H1 (cell line): ENCODE measurements around the gene GADD45A. TPM values are rescaled to one million over a fixed set of nuclear protein-coding genes. Genes with fewer than 3 reads are reported as not detected.
A peak's percentile ranks its signal among the peaks of the same experiment; 100 is the strongest.

ENCODE experiments used
- CTCF ChIA-PET: fragments of 300-600 bp; sonication (Branson Sonifier 250); formaldehyde crosslinking; loops from one replicate; lab custom pipeline; 2021; ENCODE audit not compliant: partially characterized antibody; lab: Charles Lee
- POLR2A ChIA-PET: fragments of 300-600 bp; sonication (Branson Sonifier 250); formaldehyde crosslinking; loops from one replicate; lab custom pipeline; 2021; ENCODE audit warnings: inconsistent platforms; ENCODE audit not compliant: partially characterized antibody; lab: Charles Lee
- DNase-seq, 2 experiments: peaks; one replicate each; pipeline versions ENCODE4 v3.0.0 to v3.0.0-alpha.2; 2010 to 2022; ENCODE audit warnings: low spot score in 2 of 2, low read depth in 1 of 2, mixed read lengths in 1 of 2
- FAIRE-seq: peaks from 2 replicates; lab custom pipeline; 2011; peaks lifted over from hg19 to GRCh38; lab: Jason Lieb, UNC
- H2AFZ ChIP-seq: 2 replicates; pipeline ENCODE4 v1.8.1; 2012; ENCODE audit warnings: low read length, inconsistent platforms
- H2AK5ac ChIP-seq: 2 replicates; pipeline ENCODE4 v1.6.1; 2013; ENCODE audit warnings: low read depth, low read length
- H2BK120ac ChIP-seq: replicated peaks from 2 replicates; pipeline ENCODE3; 2013; ENCODE audit warnings: low read depth, low read length, inconsistent platforms
- H2BK12ac ChIP-seq: 2 replicates; pipeline ENCODE4 v1.6.1; 2013; ENCODE audit warnings: low read depth, low read length
- H2BK15ac ChIP-seq: 2 replicates; pipeline ENCODE4 v1.6.1; 2013; ENCODE audit warnings: low read length
- H2BK20ac ChIP-seq: 2 replicates; pipeline ENCODE4 v1.6.1; 2013; ENCODE audit warnings: low read length
- H2BK5ac ChIP-seq: 2 replicates; pipeline ENCODE4 v1.6.1; 2013; ENCODE audit warnings: low read depth, low read length
- H3K14ac ChIP-seq: 2 replicates; pipeline ENCODE4 v1.6.1; 2013; ENCODE audit warnings: inconsistent platforms; ENCODE audit not compliant: insufficient read length
- H3K18ac ChIP-seq: 2 replicates; pipeline ENCODE4 v1.6.1; 2013; ENCODE audit warnings: low read length; ENCODE audit errors: extremely low read depth
- H3K23ac ChIP-seq: 2 replicates; pipeline ENCODE4 v1.6.1; 2013; ENCODE audit warnings: inconsistent platforms; ENCODE audit not compliant: insufficient read length
- H3K23me2 ChIP-seq: 2 replicates; pipeline ENCODE4 v1.6.1; 2013; ENCODE audit warnings: low read depth, low read length
- H3K27ac ChIP-seq: 2 replicates; pipeline ENCODE4 v1.6.1; 2011; ENCODE audit warnings: low read depth, low read length, inconsistent platforms
- H3K27me3 ChIP-seq, 4 experiments: replicated peaks in 1 of 4; 1 replicate in 1 of 4; 2 replicates in 3 of 4; pipeline versions ENCODE4 v1.6.1 to v1.8.1; 2011 to 2013; ENCODE audit warnings: low read length in 3 of 4, mild to moderate bottlenecking in 3 of 4, inconsistent platforms in 2 of 4, mixed read lengths in 2 of 4, moderate library complexity in 1 of 4; ENCODE audit not compliant: control insufficient read depth in 3 of 4, insufficient read depth in 3 of 4; ENCODE audit errors: extremely low read depth in 1 of 4
- H3K36me3 ChIP-seq, 4 experiments: 2 replicates each; pipeline versions ENCODE4 v1.6.1 to v1.8.1; 2011 to 2013; ENCODE audit warnings: mild to moderate bottlenecking in 4 of 4, low read length in 3 of 4, moderate library complexity in 2 of 4, control low read depth in 1 of 4, inconsistent platforms in 1 of 4; ENCODE audit not compliant: insufficient read depth in 4 of 4, control insufficient read depth in 2 of 4
- H3K4ac ChIP-seq: replicated peaks from 2 replicates; pipeline ENCODE3; 2013; ENCODE audit warnings: low read length, low read depth, mixed read lengths, inconsistent platforms; ENCODE audit not compliant: insufficient read length
- H3K4me1 ChIP-seq, 4 experiments: replicated peaks in 1 of 4; 1 replicate in 1 of 4; 2 replicates in 3 of 4; pipeline versions ENCODE4 v1.6.1 to v1.8.1; 2011 to 2013; ENCODE audit warnings: low read length in 3 of 4, inconsistent platforms in 2 of 4, mixed read lengths in 1 of 4; ENCODE audit not compliant: insufficient read depth in 4 of 4, control insufficient read depth in 3 of 4
- H3K4me2 ChIP-seq, 2 experiments: 2 replicates each; pipeline versions ENCODE4 v1.6.1 to v1.8.1; 2011 to 2013; ENCODE audit warnings: low read depth in 2 of 2, low read length in 2 of 2, control low read depth in 1 of 2, inconsistent platforms in 1 of 2, mild to moderate bottlenecking in 1 of 2; ENCODE audit not compliant: insufficient read depth in 1 of 2
- H3K4me3 ChIP-seq, 4 experiments: fragments of 200-600, 300-600 bp in 1 of 4; sonication (generic), shearing (Covaris generic), sonication (Bioruptor Twin) in 1 of 4; 2 replicates each; pipeline versions ENCODE4 v1.5.1 to v1.8.1; 2011 to 2016; ENCODE audit warnings: low read length in 4 of 4, low read depth in 3 of 4, control low read depth in 2 of 4, inconsistent platforms in 2 of 4, mild to moderate bottlenecking in 2 of 4, mixed read lengths in 1 of 4, moderate library complexity in 1 of 4; ENCODE audit not compliant: insufficient read depth in 2 of 4; ENCODE audit errors: extremely low read depth in 1 of 4
- H3K56ac ChIP-seq: replicated peaks from 2 replicates; pipeline ENCODE3; 2013; ENCODE audit warnings: low read depth, mild to moderate bottlenecking, mixed read lengths, low read length, inconsistent platforms; ENCODE audit not compliant: insufficient read length
- H3K79me1 ChIP-seq: 2 replicates; pipeline ENCODE4 v1.6.1; 2013; ENCODE audit warnings: low read depth, low read length, control low read depth
- H3K79me2 ChIP-seq, 2 experiments: 2 replicates each; pipeline versions ENCODE4 v1.6.1 to v1.8.1; 2012 to 2013; ENCODE audit warnings: low read length in 2 of 2, mild to moderate bottlenecking in 2 of 2, inconsistent platforms in 1 of 2; ENCODE audit not compliant: insufficient read depth in 2 of 2, control insufficient read depth in 1 of 2
- H3K9ac ChIP-seq, 4 experiments: replicated peaks in 1 of 4; 1 replicate in 1 of 4; 2 replicates in 3 of 4; pipeline versions ENCODE4 v1.6.1 to v1.8.1; 2011 to 2013; ENCODE audit warnings: low read depth in 3 of 4, low read length in 3 of 4, control low read depth in 2 of 4, mild to moderate bottlenecking in 2 of 4, moderate library complexity in 2 of 4, inconsistent platforms in 1 of 4; ENCODE audit errors: extremely low read depth in 1 of 4
- H3K9me3 ChIP-seq, 2 experiments: 2 replicates each; pipeline versions ENCODE4 v1.6.1 to v1.8.1; 2012 to 2013; ENCODE audit warnings: mild to moderate bottlenecking in 2 of 2, moderate library complexity in 2 of 2, control low read depth in 1 of 2, inconsistent platforms in 1 of 2, low read depth in 1 of 2, low read length in 1 of 2, mixed read lengths in 1 of 2; ENCODE audit not compliant: insufficient read depth in 2 of 2
- H4K20me1 ChIP-seq, 2 experiments: replicated peaks in 1 of 2; 2 replicates each; pipeline versions ENCODE3 to v1.8.1; 2011 to 2013; ENCODE audit warnings: inconsistent platforms in 2 of 2, low read length in 2 of 2, mild to moderate bottlenecking in 1 of 2; ENCODE audit not compliant: insufficient read depth in 2 of 2, control insufficient read depth in 1 of 2
- H4K5ac ChIP-seq: 2 replicates; pipeline ENCODE4 v1.6.1; 2013; ENCODE audit warnings: low read length, low read depth, mixed read lengths, inconsistent platforms; ENCODE audit not compliant: insufficient read length
- H4K8ac ChIP-seq: 2 replicates; pipeline ENCODE4 v1.8.0; 2013; ENCODE audit warnings: mild to moderate bottlenecking, moderate library complexity, low read length, inconsistent platforms; ENCODE audit not compliant: insufficient read depth; ENCODE audit errors: extremely low read depth
- H4K91ac ChIP-seq: replicated peaks from 2 replicates; pipeline ENCODE3; 2013; ENCODE audit warnings: low read length, mixed read lengths, inconsistent platforms; ENCODE audit not compliant: insufficient read length
- ASH2L ChIP-seq: fragments of 200-600, 300-600 bp; sonication (generic); IDR thresholded peaks from one replicate; pipeline ENCODE4 v1.7.1; 2017; ENCODE audit warnings: low read length
- CBX8 ChIP-seq: fragments of 300-800, 300-1000 bp; sonication (generic); IDR thresholded peaks from 2 replicates; pipeline ENCODE4 v1.7.1; 2016; ENCODE audit warnings: low read depth, low read length, borderline replicate concordance
- CREB1 ChIP-seq: IDR thresholded peaks from 2 replicates; pipeline ENCODE4 v1.6.1; 2012; ENCODE audit warnings: inconsistent platforms
- EGR1 ChIP-seq: IDR thresholded peaks from 2 replicates; pipeline ENCODE4 v1.6.1; 2011; ENCODE audit warnings: low read depth, low read length, borderline replicate concordance
- KDM5A ChIP-seq: fragments of 200-600 bp; IDR thresholded peaks from 2 replicates; pipeline ENCODE4 v1.7.1; 2012; ENCODE audit warnings: mild to moderate bottlenecking, low read length, inconsistent platforms, mixed read lengths
- MAFK ChIP-seq: IDR thresholded peaks from 2 replicates; pipeline ENCODE4 v1.6.1; 2012; ENCODE audit warnings: low read depth, mild to moderate bottlenecking, improper control_type of control experiment, low read length
- MAX ChIP-seq: IDR thresholded peaks from 2 replicates; pipeline ENCODE4 v1.6.1; 2012; ENCODE audit warnings: inconsistent platforms
- PHF8 ChIP-seq: fragments of 200-600 bp; sonication (generic); conservative IDR thresholded peaks from 2 replicates; pipeline ENCODE4 v1.7.1; 2012; ENCODE audit warnings: low read depth, mild to moderate bottlenecking, inconsistent platforms, low read length, moderate library complexity
- POLR2A ChIP-seq, 2 experiments: IDR thresholded peaks; 1 replicate in 1 of 2; 2 replicates in 1 of 2; pipeline ENCODE4 v1.6.1; 2011; ENCODE audit warnings: low read depth in 2 of 2, low read length in 2 of 2, mild to moderate bottlenecking in 2 of 2; ENCODE audit errors: control extremely low read depth in 1 of 2
- POLR2AphosphoS5 ChIP-seq: IDR thresholded peaks from 2 replicates; pipeline ENCODE4 v1.6.1; 2011; ENCODE audit warnings: low read depth, low read length
- SIN3A ChIP-seq, 2 experiments: IDR thresholded peaks in 1 of 2; conservative IDR thresholded peaks in 1 of 2; 2 replicates each; pipeline ENCODE4 v1.6.1; 2011 to 2012; ENCODE audit warnings: low read length in 2 of 2, improper control_type of control experiment in 1 of 2, low read depth in 1 of 2, mild to moderate bottlenecking in 1 of 2
- WGBS, 2 experiments: shearing (Covaris generic) in 1 of 2; methylation state at CpG; one replicate each; pipeline versions ENCODE4 v1.1.6 to v1.1.7; 2013 to 2015; ENCODE audit warnings: low lambda C conversion rate in 2 of 2, mixed read lengths in 2 of 2, inconsistent platforms in 1 of 2, low coverage in 1 of 2, missing lambda C conversion rate in 1 of 2; ENCODE audit not compliant: insufficient replicate concordance in 2 of 2, insufficient coverage in 1 of 2, insufficient read length in 1 of 2; ENCODE audit errors: extremely low coverage in 1 of 2, missing lambda C conversion rate in 1 of 2; 5-methylcytosine and 5-hydroxymethylcytosine counted together
- polyA plus RNA-seq, 7 experiments: library from polyadenylated mRNA; depleted of rRNA in 3 of 7; stranded (reverse) in 5 of 7; unstranded in 2 of 7; fragments of >200 nt in 5 of 7; fragments of 200-250 nt in 2 of 7; gene quantifications; 1 replicate in 5 of 7; 2 replicates in 1 of 7; 4 replicates in 1 of 7; pipeline versions ENCODE4 v1.2.1 to v1.2.3, GENCODE V29; 2011 to 2013; ENCODE audit warnings: missing spikeins in 2 of 7, mixed read lengths in 2 of 7
- total RNA-seq: library from RNA; stranded (reverse); fragmentation: NEBNext Ultra II Directional; extraction: Animal tissue kit (Norgen Biotek cat#: 25700); gene quantifications from 2 replicates; pipeline ENCODE4 v1.2.1, GENCODE V29; 2021

The GADD45A gene
- total and polyA plus RNA-seq, 2 of the 8 experiments (the other 6 are each of a cell fraction or from before 2014, with no cell fraction given), result 7.6 to 15.6 TPM

DNA sequence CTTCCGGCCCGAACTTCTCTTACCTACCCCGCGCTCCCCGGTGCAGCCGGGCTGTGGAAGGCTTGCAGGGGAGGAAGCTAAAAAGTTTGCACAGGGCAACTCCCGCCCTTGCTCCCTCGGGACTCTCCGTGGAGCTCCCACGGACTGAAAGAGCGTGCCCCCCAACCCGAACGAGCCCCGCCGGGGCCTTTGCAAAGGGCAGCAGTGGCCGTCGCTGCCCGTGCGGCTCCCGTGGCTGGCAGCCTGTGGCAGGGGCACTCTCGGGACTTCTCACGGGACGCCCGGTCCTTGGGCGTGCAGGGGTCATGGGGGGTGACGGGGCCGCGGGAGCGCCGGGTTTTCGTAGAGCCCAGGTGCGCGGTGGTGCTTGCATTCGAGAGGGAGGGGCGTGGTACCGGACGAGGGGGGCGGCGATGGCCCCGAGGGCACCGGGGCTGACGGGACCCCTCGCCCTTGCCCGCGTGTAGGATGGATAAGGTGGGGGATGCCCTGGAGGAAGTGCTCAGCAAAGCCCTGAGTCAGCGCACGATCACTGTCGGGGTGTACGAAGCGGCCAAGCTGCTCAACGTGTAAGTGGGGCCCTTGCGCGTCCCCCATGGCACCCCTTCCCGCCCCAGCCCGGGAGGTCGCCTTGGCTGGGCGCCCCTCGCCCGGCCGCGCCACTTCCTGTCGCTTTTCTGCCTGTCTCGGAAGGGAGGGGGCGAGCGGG is 711 bp downstream of the GADD45A start:
- no peak overlapping the region for H2BK120ac ChIP-seq
- H2BK20ac ChIP-seq, result no peak overlapping the region
- WGBS, 2 experiments, result 1% methylated on average over 40 of the region's 65 CpGs; no CpG with 5 or more reads in 1 of the 2 experiments
- no peak overlapping the region for H3K14ac ChIP-seq
- H3K18ac ChIP-seq, result peak overlapping the region; percentile 89
- H2AFZ ChIP-seq, result no peak overlapping the region
- peaks cover 0 to 9% (median 5%) of the 10 kb centered on the region in 4 experiments; a peak in 5 of 7 replicates for H3K4me1 ChIP-seq
- no peak overlapping the region for H2AK5ac ChIP-seq
- H3K4me3 ChIP-seq, result peak overlapping the region; percentile 84 to 98 (median 90)
- H3K36me3 ChIP-seq, result peaks cover 0 to 22% (median 6%) of the 10 kb centered on the region in 4 experiments; a peak in 4 of 8 replicates
- POLR2A ChIA-PET, result interaction anchor here (0.8 to 4.7 kb wide), 31 partner anchors 10 to 755 kb away, joined by 3 to 34 read pairs (median 4); partner anchors contain the start of gene SERBP1
- peak overlapping the region; percentile 77 for H3K56ac ChIP-seq
- H4K8ac ChIP-seq, result peak overlapping the region; percentile 92
- no peak overlapping the region; the same call in 1 of the 2 replicates for H3K27ac ChIP-seq
- peak overlapping the region; percentile 81 to 83 for H3K4me2 ChIP-seq
- H3K9ac ChIP-seq, result peak overlapping the region; percentile 65 to 79 (median 73)
- H3K23ac ChIP-seq, result no peak overlapping the region
- FAIRE-seq (no peak), DNase-seq (peak in 1 of 2 experiments; percentile 66)
- no peak overlapping the region; the same call in 1 of the 2 replicates for H2BK15ac ChIP-seq
- peaks cover 6% of the 10 kb centered on the region; the same call in 1 of the 2 replicates for H3K23me2 ChIP-seq
- peak overlapping the region; percentile 70 for H4K91ac ChIP-seq
- H2BK12ac ChIP-seq, result peak overlapping the region; percentile 55
- H2BK5ac ChIP-seq, result peak overlapping the region; percentile 16
- H4K20me1 ChIP-seq, result peaks cover 0 to 2% of the 10 kb centered on the region in 2 experiments
- peaks cover 0 to 10% of the 10 kb centered on the region in 2 experiments; a peak in 2 of 4 replicates for H3K79me2 ChIP-seq
- no peaks in the 10 kb centered on the region for H3K27me3 ChIP-seq
- no peaks in the 10 kb centered on the region for H3K79me1 ChIP-seq
- H4K5ac ChIP-seq, result peak overlapping the region; percentile 67
- peak overlapping the region; percentile 85 for H3K4ac ChIP-seq
- CTCF ChIA-PET, result interaction anchor here (0.7 to 3.5 kb wide), 17 partner anchors 11 to 180 kb away, joined by 3 to 14 read pairs (median 4); no protein-coding TSS in a partner anchor
- H3K9me3 ChIP-seq, result no peaks in the 10 kb centered on the region
- TF ChIP-seq MAX (0 out of 2 replicates have a peak, but pooled peaks have one; percentile 4), POLR2A (IDR thresholded peaks at IDR 0.05; ENCODE audit: control extremely low read depth in 1 of 2, low read depth in 2 of 2, low read length in 2 of 2) (0 out of 3 replicates have a peak, but pooled peaks of 1 of the 2 experiments have one; percentile 9), CBX8 (no peak), MAFK (peak; percentile 5; the same call in 1 of the 2 replicates), KDM5A (0 out of 2 replicates have a peak, but pooled peaks have one; percentile 24), EGR1 (no peak), CREB1 (no peak; the same call in 1 of the 2 replicates), SIN3A (conservative IDR thresholded peaks at IDR 0.05 in 1 of 2, IDR thresholded peaks at IDR 0.05 in 1 of 2; ENCODE audit: low read depth in 1 of 2, low read length in 2 of 2) (peak in 1 of 2 experiments; percentile 19; a peak in 1 of 4 replicates), POLR2AphosphoS5 (peak; percentile 66; the same call in 1 of the 2 replicates), PHF8 (peak; percentile 50; the same call in 1 of the 2 replicates), ASH2L (peak; percentile 8)
